Natural killer cell treated with Interleukin-12 subunit alpha and Interleukin-12 subunit beta and Interleukin-15 and Interleukin-18, amount 100 ng/mL, for 72 hours (primary cell): ENCODE measurements around the gene LYSMD4. TPM values are rescaled to one million over a fixed set of nuclear protein-coding genes. Genes with fewer than 3 reads are reported as not detected.

Experiments
- ATAC-seq, 2 donors: fragments of 150-1000 bp; cut with Tn5 transposase in 1 of 2; sonication (Bioruptor Pico), chemical (Tn5 transposase) in 1 of 2; 2 replicates each; pipeline ENCODE4 v1.10.0; 2021
- DNase-seq: peaks from one replicate; pipeline ENCODE4 v3.0.0; 2022; ENCODE audit warnings: low spot score
- H3K27ac Mint-ChIP-seq, 2 donors: 1 replicate in 1 of 2; 2 replicates in 1 of 2; pipeline ENCODE4 v1.8.0; 2022; ENCODE audit warnings: mixed read lengths in 2 of 2, mild to moderate bottlenecking in 1 of 2, moderate library complexity in 1 of 2
- H3K27me3 Mint-ChIP-seq, 2 donors: 1 replicate in 1 of 2; 2 replicates in 1 of 2; pipeline ENCODE4 v1.8.0; 2022; ENCODE audit warnings: mixed read lengths in 2 of 2
- H3K36me3 Mint-ChIP-seq: one replicate; pipeline ENCODE4 v1.8.0; 2022; ENCODE audit warnings: mixed read lengths
- H3K4me1 Mint-ChIP-seq, 2 donors: 1 replicate in 1 of 2; 2 replicates in 1 of 2; pipeline ENCODE4 v1.8.0; 2022; ENCODE audit warnings: low read depth in 2 of 2, mixed read lengths in 2 of 2, mild to moderate bottlenecking in 1 of 2
- H3K4me3 Mint-ChIP-seq: one replicate; pipeline ENCODE4 v1.8.0; 2022; ENCODE audit warnings: mixed read lengths
- H3K9me3 Mint-ChIP-seq: 2 replicates; pipeline ENCODE4 v1.8.0; 2022; ENCODE audit warnings: mixed read lengths
- total RNA-seq, 2 donors: library from RNA; stranded (reverse); gene quantifications; one replicate each; pipeline ENCODE4 v1.2.3, GENCODE V29; 2022

Gene LYSMD4
- total RNA-seq, 2 donors from 2014 or later, result 10.6 to 10.8 TPM

GRCh38 chr15:99677540-99678134 is 55.6 kb downstream of the LYSMD4 start:
- no peaks in the 10 kb centered on the region for H3K9me3 Mint-ChIP-seq
- DNase-seq, result no peak
- no peak overlapping the region for H3K27ac Mint-ChIP-seq
- peaks cover 0 to 8% of the 10 kb centered on the region in 2 donors for H3K4me1 Mint-ChIP-seq
- H3K36me3 Mint-ChIP-seq, result peaks cover 18% of the 10 kb centered on the region
- ATAC-seq, result no peak
- no peaks in the 10 kb centered on the region for H3K27me3 Mint-ChIP-seq
- no peak overlapping the region for H3K4me3 Mint-ChIP-seq

Other genes with a start within 250 kb of the LYSMD4 start
- 10 to 100 TPM; 27.1 to 42.2 TPM for gene MEF2A, start 167.5 kb downstream of the LYSMD4 start, total RNA-seq